HEK293 (cell line): ENCODE data around the gene RASAL2.

Source experiments
- ATF2 ChIP-seq: fragments of 450-650 bp; formaldehyde crosslinking; IDR thresholded peaks from 2 replicates; pipeline ENCODE4 v1.5.1; 2016; ENCODE audit warnings: missing biosample characterization, missing genetic modification characterization, low read depth
- CTCF ChIP-seq: fragments of 450-650 bp; formaldehyde crosslinking; IDR thresholded peaks from 2 replicates; pipeline ENCODE4 v1.5.1; 2016; ENCODE audit warnings: missing biosample characterization, missing genetic modification characterization
- PBX3 ChIP-seq: sonication (generic); formaldehyde crosslinking; IDR thresholded peaks from 2 replicates; pipeline ENCODE4 v1.8.1; 2022; ENCODE audit warnings: mild to moderate bottlenecking, moderate library complexity, missing genetic modification reagents
- ZNF692 ChIP-seq: fragments of 450-650 bp; formaldehyde crosslinking; IDR thresholded peaks from 2 replicates; pipeline ENCODE4 v1.5.1; 2016; ENCODE audit warnings: missing biosample characterization, missing genetic modification characterization
- ZNF776 ChIP-seq: fragments of 450-650 bp; formaldehyde crosslinking; IDR thresholded peaks from 2 replicates; pipeline ENCODE4 v1.5.0; 2017; ENCODE audit warnings: missing biosample characterization, missing genetic modification characterization, borderline replicate concordance

- no peak for TF ChIP-seq CTCF (tag by site-specific recombination)
- no peak for TF ChIP-seq ATF2
- TF ChIP-seq PBX3 (CRISPR knock-in tag) = no peak
- no peak for TF ChIP-seq ZNF776 (tag by site-specific recombination)
- no peak for TF ChIP-seq ZNF692
Measured at GRCh38 chr1:178065250-178065649, 28.7 kb upstream of the RASAL2 start.
